GM12872 (cell line): ENCODE results near the gene STON1.
A peak's percentile ranks its signal among the peaks of the same experiment; 100 is the strongest.

Experiments
- TF ChIP-seq, protein P1 (sequence below): IDR thresholded peaks from 3 replicates; pipeline ENCODE4 v1.5.1; 2011; ENCODE audit warnings: low read depth, mild to moderate bottlenecking, low read length, moderate library complexity; ENCODE audit not compliant: insufficient read depth

Gene STON1

DNA sequence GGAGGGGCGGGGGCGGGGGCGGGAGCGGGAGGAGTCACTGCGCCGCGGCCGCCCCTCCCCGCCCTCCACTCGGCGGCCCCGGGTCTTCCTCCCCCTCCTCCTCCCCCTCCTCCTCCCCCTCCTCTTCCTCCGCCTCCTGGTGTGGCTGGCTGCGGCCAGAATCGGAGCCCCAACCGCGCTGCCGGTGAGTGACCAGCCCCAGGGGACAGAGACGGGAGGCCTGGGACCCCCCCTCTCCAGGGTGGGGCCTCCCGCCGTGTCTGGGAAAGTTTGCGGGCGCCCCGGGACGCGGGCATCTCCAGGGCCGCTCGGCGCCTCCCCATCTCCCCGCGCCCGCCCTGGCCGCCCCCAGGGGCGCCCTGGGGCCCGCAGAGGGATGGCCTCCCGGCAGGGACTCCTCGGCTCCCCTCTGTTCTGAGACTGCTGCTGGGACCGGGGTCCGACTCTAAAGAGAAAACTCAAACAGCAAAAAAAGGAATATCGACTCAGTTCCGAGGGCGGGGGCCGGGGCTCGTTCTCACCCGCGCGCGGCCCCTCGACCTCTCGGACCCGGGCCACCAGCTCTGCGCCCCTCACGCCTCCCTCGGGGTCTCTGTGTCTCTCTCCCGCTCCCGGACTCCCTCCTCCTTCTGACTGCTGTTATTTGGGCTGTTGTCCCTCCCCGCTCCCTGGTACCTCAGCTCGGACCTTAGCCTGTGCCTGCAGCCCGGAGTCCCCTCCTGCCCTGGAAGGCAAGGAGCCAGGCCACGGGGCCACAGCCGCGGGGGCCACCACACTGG lies at the start of gene STON1:
Gene STON1 (plus strand): TSS at position 122 of the 779 bp plus-strand sequence. CDS start 50,480 bp downstream, outside the sequence.
- TF ChIP-seq, protein P1, sequence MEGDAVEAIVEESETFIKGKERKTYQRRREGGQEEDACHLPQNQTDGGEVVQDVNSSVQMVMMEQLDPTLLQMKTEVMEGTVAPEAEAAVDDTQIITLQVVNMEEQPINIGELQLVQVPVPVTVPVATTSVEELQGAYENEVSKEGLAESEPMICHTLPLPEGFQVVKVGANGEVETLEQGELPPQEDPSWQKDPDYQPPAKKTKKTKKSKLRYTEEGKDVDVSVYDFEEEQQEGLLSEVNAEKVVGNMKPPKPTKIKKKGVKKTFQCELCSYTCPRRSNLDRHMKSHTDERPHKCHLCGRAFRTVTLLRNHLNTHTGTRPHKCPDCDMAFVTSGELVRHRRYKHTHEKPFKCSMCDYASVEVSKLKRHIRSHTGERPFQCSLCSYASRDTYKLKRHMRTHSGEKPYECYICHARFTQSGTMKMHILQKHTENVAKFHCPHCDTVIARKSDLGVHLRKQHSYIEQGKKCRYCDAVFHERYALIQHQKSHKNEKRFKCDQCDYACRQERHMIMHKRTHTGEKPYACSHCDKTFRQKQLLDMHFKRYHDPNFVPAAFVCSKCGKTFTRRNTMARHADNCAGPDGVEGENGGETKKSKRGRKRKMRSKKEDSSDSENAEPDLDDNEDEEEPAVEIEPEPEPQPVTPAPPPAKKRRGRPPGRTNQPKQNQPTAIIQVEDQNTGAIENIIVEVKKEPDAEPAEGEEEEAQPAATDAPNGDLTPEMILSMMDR = 0 out of 3 replicates have a peak, but pooled peaks have one; percentile 11

DNA sequence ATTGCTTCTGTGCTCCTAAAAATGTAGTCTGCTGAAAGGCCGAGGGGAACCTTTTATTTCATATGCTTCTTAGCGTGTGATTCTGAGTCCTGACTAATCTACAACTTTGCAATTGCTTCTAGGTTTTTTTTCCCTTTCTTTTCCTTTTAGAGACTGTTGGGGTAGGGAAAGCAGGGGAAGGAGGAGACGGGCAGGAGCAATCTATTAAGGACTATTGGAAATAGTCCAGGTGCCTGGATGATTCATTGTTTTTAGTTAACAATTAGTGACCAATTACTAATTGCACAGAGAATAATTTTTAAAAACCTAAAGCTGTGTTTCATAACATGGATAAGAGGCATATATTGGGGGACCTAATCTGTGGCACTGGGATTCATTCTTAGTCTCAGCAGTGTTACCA lies 49.4 kb upstream of the STON1 start:
- TF ChIP-seq, protein P1 = no peak

DNA sequence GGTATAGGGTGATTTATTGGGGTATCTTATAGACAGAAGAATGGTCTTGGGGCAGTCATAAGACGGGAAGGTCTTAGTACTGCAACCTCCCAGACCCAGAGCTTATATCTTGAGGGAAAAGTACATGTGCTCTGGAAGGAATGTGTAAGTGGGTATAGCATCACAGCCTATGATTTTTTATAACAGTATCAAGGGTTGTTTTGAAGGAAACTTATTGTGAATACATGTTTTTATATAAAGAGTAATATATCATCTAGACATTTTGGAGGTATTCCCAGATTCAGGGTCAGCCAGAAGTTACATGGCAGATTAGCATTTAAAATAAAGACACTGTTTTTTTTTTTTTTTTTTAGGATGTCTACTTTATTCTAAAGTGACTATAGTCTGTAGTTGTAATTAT lies 47.6 kb upstream of the STON1 start:
- TF ChIP-seq, protein P1 = no peak

DNA sequence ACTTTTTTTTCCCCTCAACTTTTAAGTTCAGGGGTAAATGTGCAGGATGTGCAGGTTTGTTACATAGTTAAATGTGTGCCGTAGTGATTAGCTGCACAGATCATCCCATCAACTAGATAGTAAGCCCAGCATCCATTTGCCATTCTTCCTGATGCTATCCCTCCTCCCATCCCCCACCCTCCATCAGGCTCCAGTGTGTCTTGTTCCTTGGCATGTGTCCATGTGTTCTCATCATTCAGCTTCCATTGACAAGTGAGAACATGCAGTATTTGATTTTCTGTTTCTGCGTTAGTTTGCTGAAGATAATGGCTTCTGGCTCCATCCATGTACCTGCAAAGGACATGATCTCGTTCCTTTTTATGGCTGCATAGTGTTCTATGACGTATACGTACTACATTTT lies 47.2 kb upstream of the STON1 start:
- TF ChIP-seq, protein P1 = no peak

GRCh38 chr2:48483506-48483905 lies 46.4 kb upstream of the STON1 start:
- TF ChIP-seq, protein P1 = no peak

DNA sequence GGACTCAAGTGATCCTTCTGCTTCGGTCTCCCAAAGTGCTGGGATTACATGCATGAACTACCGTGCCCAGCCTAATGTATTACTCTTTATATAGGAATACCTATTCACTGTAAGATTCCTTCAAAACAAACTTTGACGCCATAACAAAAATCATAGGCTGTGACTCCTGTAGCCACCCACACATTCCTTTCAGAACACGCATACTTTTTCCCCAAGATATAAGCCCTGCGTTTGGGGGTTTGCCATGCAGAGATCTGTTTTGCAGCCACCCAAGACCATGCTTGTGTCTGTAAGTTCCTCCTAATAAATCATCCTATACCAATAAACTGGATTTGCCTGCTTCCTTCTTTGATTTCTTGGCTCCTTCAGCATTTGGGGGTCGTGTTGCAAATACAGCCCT lies 46.0 kb upstream of the STON1 start:
- TF ChIP-seq, protein P1 = no peak

DNA sequence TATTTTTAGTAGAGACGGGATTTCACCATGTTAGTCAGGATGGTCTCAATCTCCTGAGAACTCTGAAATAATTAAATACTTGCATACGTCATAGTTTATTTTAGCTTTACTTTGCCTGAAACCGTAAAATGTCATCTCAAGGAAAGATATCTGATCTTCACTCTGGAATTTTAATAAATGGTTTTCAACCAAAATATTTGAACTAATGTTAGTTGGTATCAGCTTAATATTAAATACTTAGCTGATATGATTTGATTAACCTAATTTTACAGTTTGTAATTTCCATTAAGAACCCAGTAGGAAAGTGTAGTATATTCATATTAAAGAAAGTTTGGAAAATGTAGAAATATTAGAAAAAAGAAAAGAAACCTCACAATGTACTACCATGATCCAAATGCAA lies 41.4 kb upstream of the STON1 start:
- TF ChIP-seq, protein P1 = no peak
